ENCODE data around the gene CD38. TPM values are rescaled to one million over a fixed set of nuclear protein-coding genes. Genes with fewer than 3 reads are reported as not detected.
"Not testable (repeated sequence)": the region's sequence is repeated elsewhere in the genome, so short reads cannot be mapped to it uniquely, and the experiment has no call there.

Gene CD38
- 10 to 100 TPM; 26.3 to 29.5 TPM for total RNA-seq

DNA sequence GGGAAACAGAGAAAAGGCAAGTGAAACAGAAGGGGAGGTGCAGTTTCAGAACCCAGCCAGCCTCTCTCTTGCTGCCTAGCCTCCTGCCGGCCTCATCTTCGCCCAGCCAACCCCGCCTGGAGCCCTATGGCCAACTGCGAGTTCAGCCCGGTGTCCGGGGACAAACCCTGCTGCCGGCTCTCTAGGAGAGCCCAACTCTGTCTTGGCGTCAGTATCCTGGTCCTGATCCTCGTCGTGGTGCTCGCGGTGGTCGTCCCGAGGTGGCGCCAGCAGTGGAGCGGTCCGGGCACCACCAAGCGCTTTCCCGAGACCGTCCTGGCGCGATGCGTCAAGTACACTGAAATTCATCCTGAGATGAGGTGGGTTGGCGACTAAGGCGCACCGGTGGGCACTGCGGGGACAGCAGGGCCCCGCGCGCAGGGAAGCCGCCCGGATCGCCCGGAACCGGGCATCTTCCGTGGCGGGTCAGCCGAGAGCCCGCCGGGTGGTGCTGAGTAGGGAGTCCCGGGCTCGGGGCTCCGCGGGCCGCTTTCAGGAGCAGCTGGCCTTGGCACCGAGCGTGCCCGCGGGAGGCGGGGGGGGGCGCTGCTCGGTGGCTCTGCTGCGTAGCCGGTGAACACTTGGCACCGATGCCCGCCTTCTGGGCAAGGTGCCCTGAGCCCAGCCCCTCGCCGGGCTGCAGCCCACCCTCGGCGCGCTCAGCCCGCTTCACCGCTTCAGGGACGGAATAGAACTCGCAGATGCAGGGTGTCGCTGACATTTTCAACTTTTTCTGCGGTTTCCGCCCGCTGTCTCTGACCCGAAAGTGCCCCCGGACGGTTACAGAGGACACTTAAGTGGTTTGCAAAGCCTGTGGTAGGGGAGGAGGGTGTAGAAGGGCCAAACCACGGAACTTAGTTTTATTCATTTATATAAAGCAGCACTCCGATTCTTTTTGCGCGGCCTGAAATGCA is at the start of gene CD38:
TSS of gene CD38 (plus strand) at position 40 of the 953 bp plus-strand sequence. CDS start at position 127, 87 bp downstream.
- ChIA-PET CTCF (no interaction called here), POLR2A (interaction anchor here (0.6 kb wide), 1 partner anchor 296 kb away, joined by 3 read pairs; no protein-coding TSS in a partner anchor)

DNA sequence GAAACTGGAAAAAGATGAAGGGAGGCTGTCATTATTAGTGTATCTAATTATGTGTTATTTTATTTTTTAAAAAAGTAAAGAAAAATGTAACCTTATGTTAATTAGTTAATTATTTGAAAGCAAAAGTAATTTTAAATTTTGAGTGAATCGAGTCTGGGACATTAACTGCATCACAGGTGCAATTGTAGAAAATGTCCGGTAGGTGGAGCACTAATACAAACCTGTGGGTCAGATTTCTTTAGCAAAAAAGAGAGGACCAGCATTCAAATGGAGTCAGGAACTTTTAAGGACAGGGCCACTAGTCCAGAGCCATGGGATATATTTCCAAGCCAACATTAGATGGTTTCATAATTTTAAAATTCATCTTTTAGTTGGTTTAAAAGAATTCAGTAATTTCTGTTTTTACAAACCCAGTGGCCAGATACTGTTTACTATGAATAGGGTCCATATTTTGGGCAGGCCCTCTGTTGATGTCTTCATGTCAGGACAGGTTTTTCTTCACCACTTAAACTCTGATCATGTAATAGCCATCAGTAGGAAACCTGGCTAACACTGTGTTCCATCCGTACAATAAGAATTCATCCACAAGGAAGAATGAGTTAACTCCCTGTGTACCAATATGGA is 48.1 kb upstream of the CD38 start:
- POLR2A ChIA-PET = no interaction called here
- CTCF ChIA-PET = interaction anchor here (0.7 kb wide), 1 partner anchor 24 kb away, joined by 3 read pairs; no protein-coding TSS in a partner anchor

DNA sequence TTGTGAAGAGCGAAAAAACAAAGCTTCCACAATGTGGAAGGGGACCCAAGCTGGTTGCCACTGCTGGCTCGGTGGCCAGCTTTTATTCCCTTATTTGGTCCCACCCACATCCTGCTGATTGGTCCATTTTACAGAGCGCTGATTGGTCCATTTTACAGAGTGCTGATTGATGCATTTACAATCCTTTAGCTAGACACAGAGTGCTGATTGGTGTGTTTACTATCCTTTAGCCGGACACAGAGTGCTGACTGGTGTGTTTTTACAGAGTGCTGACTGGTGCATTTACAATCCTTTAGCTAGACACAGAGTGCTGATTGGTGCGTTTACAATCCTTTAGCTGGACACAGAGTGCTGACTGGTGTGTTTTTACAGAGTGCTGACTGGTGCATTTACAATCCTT is 45.1 kb upstream of the CD38 start:
- CTCF ChIA-PET, POLR2A ChIA-PET: not testable (repeated sequence)

DNA sequence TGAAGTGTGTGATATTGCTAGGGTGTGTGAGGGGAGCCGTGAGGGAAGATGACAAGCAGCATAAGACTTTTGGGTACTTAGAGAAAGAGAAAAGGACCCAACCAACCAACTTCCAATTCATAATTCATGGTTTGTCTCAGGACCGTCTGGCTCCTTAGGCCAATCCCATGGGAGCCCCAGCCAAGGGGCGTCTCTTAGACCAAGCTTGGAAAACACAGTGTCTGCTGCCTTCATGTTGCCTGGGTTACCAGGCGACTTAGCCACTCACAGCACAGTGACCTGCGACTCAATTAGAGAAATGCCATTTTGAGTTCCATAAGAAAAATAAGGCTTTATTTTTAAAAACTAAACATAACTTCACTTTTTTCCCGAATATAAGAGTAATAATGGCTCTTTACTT is 42.6 kb upstream of the CD38 start:
- POLR2A ChIA-PET = no interaction called here
- CTCF ChIA-PET = interaction anchor here (1.5 kb wide), 1 partner anchor 70 kb away, joined by 4 read pairs; no protein-coding TSS in a partner anchor

DNA sequence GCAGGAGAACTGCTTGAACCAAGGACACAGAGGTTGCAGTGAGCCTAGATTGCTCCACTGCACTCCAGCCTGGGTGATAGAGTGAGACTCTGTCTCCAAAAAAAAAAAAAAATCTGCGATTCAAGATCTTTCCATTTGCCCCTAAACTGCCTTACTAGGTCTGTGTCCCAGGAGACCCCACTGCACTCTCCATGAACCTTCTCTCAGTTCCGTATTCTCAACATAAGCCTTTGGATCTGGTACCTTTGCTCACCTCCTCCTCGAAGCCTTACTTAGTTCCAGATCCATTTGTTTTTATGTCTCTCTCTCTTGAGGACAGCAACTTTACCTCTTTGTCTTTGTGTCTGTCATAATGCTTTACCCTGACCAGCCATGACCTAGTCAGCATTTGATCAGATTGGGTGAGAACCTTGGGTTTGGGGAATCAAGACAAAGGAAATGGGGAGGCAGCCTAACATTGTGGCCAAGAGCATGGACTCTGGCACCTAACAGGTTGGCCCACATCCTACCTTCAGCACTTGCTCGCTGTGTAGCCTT is 41.5 kb upstream of the CD38 start:
- POLR2A ChIA-PET = no interaction called here
- CTCF ChIA-PET = interaction anchor here (1.0 kb wide), 1 partner anchor 69 kb away, joined by 4 read pairs; no protein-coding TSS in a partner anchor

DNA sequence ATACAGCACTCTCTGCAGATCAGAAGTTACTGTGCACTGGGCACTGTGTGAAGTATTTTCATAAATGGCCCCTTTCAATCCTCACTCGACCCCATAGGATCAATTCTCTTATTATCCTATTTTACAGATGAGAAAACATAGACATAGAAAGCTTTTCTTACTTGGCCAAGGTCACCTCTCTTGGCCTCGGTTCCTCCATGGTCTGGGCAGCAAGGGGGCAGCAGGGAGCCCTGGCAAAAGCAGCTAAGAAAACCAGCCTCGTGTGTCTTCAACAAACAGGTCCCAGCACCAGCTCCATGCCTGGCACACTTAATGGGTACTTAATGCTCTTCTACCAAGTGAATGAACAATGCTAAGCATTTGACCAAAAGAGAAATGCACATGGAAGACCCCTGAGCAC is 40.9 kb upstream of the CD38 start:
- ChIA-PET CTCF (interaction anchor here (1.0 kb wide), 1 partner anchor 69 kb away, joined by 4 read pairs; no protein-coding TSS in a partner anchor), POLR2A (no interaction called here)

DNA sequence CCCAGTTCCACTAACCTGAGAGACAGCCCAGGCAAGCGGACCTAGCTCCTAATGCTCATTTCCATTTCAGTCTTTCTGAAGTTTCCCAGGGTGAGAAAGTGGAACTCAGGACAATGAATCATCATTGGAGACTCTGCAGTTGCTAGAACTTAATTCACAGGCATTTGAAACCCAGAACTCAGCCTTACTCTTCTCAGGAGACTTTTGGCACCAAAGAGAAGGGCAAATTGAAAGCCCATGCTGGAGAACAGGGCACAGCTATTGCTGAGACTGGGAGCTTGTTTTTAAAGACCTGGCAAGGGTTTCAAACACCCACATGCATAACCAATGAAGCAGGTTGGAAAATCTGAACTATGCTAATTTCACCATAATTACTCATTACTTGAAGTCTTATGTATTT is 39.3 kb upstream of the CD38 start:
- ChIA-PET POLR2A (interaction anchor here (0.6 to 1.0 kb wide), 4 partner anchors 18 to 57 kb away, joined by 3 to 6 read pairs (median 4); partner anchors contain the start of gene FAM200B), CTCF (interaction anchor here (0.9 to 1.0 kb wide), 2 partner anchors 17 to 41 kb away, joined by 3 to 7 read pairs; no protein-coding TSS in a partner anchor)

DNA sequence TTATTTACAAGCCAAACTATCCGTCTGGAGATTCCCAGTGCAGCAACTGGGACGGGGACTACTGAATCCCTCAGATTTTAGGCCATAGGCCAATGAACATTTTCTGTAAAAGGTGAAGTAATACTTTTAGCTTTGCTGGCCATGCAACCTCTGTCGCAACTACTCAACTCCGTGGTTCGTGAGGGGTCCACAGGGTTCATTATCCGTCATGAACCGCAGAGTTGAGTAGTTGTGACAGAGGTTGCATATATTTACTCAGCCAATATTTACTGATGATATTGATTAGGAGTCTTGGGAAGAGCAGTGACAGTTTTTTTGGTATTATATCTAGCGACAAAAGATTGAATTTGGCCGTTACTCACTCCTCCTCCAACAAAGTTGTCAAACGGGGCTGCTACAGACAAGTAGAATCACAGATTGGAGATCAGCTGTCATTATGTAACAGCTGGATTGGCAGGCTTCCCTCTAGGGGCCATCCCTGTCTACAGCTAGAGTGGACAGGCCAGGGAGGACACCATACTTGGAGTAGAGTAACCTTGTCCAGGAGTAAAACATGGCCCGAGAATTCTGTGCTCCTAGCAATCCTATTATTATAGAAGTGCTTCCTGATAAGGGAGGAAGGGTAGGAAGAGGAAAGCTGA is 37.2 kb upstream of the CD38 start:
- ChIA-PET CTCF (interaction anchor here (1.1 kb wide), 1 partner anchor 16 kb away, joined by 4 read pairs; no protein-coding TSS in a partner anchor), POLR2A (no interaction called here)

DNA sequence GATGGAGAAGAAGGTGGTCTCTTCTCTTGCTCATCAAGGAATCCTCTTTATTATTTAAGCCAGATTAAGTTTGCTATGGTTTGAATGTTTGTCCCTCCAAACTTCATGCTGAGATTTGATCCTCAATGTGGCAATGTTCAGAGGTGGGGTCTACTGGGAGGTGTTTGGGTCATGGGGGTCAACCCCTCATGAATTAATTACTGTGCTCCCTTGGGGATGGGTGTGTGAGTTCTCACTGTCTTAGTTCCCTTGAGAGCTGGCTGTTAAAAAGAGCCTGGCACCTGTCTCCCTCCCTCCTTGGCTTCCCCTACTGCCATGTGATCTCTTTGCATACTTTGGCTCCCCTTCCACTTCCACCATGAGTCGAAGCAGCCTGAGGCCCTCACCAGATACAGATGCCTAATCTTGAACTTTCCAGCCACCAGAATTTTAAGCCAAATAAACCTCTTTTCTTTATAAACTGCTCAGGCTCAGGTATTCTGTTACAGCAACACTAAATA is 36.0 kb upstream of the CD38 start:
- CTCF ChIA-PET = interaction anchor here (1.1 kb wide), 1 partner anchor 15 kb away, joined by 4 read pairs; no protein-coding TSS in a partner anchor
- POLR2A ChIA-PET = no interaction called here

DNA sequence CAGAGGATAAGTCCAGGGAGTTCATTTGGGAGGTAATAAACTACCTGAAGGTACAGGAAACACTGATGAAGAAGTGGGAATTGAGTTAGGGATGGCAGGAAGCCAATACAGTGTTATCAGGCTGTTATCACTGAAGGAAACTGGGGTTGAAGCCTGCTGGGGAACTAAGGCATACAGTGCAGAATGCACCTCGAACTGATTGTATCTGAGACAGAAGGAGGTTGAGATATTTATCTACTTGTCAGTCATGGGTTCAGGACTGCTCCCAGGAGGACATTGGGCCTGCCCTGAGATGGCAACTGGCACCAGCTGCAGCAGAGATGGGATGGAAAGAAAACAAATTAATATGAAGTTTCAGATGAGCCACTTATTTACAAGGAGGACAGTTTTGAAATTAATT is 35.5 kb upstream of the CD38 start:
- POLR2A ChIA-PET = no interaction called here
- CTCF ChIA-PET = interaction anchor here (0.7 kb wide), 1 partner anchor 13 kb away, joined by 3 read pairs; no protein-coding TSS in a partner anchor

DNA sequence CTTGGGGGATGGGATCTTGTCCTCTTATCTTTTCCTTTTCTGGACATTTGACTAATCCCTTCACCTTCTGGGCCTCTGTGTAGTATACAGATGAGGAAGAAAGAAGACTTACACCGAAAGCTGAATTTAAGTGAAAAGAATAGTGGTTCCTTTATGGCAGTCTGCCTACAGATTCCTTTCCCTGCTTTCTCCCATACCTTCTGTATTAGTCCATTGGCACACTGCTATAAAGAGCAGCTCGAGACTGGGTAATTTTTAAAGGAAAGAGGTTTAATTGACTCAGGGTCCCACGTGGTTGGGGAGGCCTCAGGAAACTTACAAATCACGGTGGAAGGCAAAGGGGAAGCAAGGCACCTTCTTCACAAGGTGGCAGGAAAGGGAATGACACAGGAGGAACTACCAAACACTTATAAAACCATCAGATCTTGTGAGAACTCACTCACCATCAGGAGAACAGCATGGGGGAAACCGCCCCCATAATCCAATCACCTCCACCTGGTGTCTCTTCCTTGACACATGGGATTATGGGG is 34.0 kb upstream of the CD38 start:
- POLR2A ChIA-PET = no interaction called here
- CTCF ChIA-PET = no interaction called here

DNA sequence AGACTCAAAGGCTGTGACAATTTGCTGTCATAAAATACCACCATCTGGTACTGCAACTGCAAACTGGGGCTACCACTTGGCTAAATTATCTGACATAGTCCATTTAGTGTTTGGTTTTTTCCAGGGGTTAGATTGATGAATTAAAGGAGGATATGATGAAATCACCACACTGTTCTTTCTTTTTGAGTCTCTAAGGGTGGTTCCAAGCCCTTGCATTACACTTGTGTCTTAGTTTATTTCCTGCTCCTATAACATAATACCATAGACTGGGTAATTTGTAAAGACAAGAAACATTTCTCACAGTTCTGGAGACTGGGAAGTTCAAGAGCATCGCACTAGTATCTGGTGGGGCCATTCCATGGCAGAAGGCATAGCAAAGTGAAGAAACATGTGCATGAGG is 32.0 kb upstream of the CD38 start:
- ChIA-PET POLR2A (no interaction called here), CTCF (no interaction called here)

DNA sequence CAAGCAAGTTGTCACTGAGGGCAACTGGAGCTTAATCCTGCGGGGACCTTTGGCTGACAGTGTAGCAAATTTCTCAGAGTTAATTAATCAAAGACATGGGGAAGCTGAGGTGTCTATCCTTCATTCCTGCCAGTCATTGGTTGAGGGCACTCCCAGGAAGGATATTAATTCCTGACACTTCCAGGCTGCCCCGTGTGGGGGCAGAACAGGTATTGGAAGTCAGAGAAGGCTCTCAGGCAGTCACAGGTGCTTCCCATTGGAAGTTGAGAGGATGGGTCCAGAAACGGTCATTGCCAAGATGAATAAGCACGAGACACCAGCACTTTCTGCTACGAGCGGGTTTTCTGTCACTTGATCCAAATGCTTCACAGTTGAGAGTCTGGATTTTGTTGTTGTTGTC is 29.1 kb upstream of the CD38 start:
- POLR2A ChIA-PET = no interaction called here
- CTCF ChIA-PET = no interaction called here

DNA sequence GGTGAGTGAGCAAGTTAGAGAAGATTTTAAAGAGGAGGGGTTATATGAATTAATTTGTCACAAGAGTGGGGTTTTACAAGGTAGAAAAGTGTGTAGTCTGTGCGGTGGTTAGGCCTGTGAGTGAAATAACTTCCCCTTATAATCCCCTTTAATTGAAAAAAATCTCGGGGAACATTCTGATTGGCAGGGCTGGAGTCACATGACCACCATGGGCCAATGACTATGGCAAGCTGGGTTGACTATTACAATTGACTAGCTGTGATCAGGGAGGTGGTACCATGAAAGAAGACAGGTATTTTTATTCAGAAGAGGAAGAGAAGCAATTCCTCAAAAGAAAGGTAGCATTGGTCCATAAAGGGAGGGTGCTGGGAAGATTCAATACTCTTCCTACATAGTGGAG is 27.0 kb upstream of the CD38 start:
- ChIA-PET POLR2A (no interaction called here), CTCF (interaction anchor here (1.2 kb wide), 1 partner anchor 219 kb away, joined by 3 read pairs; no protein-coding TSS in a partner anchor)

DNA sequence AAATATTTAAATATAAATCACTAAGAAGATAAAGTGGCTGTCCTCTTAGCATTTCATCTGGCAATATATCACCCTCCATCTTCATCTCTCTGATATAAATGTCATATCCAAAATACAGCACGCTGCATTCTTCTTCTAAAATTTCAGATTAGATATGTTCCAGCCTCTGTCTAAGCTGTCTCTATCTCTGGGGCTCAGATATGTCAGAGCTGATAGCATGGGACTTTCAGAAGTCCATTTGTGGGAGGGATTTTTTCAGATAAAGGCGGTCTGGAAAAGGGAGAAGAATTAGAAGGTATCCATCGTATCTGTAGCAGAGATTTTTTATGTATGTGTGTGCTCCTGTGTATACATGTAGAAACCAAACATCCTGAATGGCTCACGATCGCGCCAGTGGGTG is 25.0 kb upstream of the CD38 start:
- CTCF ChIA-PET = no interaction called here
- POLR2A ChIA-PET = no interaction called here

DNA sequence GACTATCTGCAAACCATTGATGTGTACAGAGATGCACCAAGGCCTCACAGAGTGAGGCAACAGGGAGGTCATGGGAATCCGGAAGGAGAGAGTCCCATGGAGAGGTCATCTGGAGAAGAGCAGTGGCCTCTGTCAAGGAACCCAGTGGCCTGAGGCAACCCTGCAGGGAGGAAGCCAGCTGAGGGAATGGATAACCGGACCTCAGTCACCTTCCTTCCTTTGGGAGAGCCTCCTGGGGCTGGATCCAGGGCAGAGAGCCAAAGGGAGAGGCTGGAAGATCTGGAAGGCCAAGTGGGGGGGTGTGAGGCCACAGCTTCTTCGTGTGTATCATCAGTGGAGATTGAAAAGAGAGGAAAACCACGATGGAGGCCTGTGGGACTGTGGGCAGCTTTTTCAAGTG is 24.3 kb upstream of the CD38 start:
- CTCF ChIA-PET = interaction anchor here (0.5 to 1.3 kb wide), 2 partner anchors 23 to 26 kb away, joined by 3 to 4 read pairs; no protein-coding TSS in a partner anchor
- POLR2A ChIA-PET = no interaction called here

DNA sequence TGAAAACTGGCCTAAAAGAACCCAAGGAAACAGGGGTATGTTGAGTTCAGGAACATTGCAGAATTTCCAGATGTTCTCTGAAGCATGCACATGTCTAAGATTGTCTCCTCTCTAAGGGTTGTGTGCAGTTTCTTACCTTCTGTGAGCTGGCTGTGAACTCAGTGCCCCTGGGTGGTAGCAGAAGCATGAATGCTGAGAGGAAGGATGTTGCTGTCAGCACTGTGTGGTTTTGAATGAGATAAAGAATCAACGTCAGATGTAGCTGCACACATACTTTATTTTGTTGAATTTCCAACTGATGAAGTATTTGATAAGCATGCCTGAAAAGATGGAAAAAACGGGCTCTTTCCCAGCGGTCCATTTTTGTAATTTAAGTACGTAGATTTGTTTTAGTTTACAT is 23.8 kb upstream of the CD38 start:
- POLR2A ChIA-PET = no interaction called here
- CTCF ChIA-PET = interaction anchor here (0.5 to 1.3 kb wide), 3 partner anchors 12 to 26 kb away, joined by 3 to 5 read pairs (median 4); no protein-coding TSS in a partner anchor

DNA sequence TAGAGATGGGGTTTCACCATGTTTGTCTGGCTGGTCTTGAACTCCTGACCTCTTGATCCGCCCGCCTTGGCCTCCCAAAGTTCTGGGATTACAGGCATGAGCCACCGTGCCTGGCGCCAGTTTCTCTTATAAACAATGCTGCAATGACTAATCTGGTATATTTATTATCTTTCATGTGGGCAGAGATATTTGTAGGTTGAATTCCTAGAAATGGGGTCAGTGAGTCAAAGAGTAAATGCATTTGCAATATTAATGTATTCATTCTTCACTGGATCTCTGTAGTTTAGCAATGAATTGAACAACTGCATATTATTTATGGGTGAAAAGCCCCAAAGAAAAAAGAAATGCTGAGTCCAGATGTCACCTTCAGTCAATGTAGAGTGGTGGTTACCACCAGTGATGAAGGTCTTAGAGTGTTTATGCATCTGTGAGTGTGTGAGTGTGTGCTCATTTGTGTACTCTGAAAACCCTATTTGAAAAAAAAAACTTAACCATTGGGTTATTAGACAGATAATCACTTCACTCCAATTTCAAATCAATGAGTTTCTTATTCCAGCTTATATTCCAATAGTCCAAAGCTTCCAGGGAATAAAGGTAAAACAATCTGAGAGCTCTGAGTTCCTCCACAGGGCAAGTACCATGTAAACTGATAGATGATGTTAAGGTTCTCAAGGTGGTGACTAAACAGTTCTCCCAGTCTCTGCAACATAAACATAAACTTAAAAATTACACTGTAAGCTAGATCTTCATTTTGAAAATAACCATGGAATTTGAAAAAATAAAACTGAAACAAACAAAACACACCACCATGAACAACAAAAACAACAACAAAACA is 22.6 kb upstream of the CD38 start:
- ChIA-PET POLR2A (interaction anchor here (0.9 to 1.9 kb wide), 2 partner anchors 11 to 26 kb away, joined by 4 to 10 read pairs; no protein-coding TSS in a partner anchor), CTCF (interaction anchor here (0.7 to 3.1 kb wide), 7 partner anchors 11 to 50 kb away, joined by 3 to 12 read pairs (median 5); no protein-coding TSS in a partner anchor)
